ENCODE measurements around the gene SPAG6. TPM values are rescaled to one million over a fixed set of nuclear protein-coding genes. Genes with fewer than 3 reads are reported as not detected.
A peak's percentile ranks its signal among the peaks of the same experiment; 100 is the strongest.

Gene SPAG6
- polyA plus RNA-seq, 3 donors = 0.06 TPM; not detected in 2

DNA sequence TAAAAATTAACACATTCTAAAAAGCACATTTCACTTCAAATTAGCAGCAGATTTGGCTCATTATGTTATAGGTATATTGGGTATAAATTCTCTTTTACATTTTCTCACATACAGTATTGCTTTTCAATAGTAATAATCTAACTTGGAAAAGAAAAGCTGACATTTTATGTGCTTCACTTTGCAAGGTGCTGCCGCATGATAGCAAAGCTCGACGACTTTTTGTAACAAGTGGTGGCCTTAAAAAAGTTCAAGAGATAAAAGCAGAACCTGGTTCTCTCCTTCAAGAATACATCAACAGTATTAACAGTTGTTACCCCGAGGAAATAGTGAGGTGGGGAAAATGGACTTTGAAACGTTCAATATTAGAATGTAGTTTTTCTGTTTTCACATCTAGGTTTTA is 65.5 kb downstream of the SPAG6 start:
- no peak overlapping the region for H3K27ac ChIP-seq (ENCODE audit: low read depth, low read length)
- WGBS, 3 donors = 75 to 89% (median 85%) methylated on average over 5 of the region's 5 CpGs

GRCh38 chr10:22414146-22414545 is 68.8 kb downstream of the SPAG6 start:
- H3K27ac ChIP-seq (ENCODE audit: low read depth, low read length) = no peak overlapping the region
- WGBS, 3 donors = 89 to 97% (median 92%) methylated on average over 3 of the region's 3 CpGs

DNA sequence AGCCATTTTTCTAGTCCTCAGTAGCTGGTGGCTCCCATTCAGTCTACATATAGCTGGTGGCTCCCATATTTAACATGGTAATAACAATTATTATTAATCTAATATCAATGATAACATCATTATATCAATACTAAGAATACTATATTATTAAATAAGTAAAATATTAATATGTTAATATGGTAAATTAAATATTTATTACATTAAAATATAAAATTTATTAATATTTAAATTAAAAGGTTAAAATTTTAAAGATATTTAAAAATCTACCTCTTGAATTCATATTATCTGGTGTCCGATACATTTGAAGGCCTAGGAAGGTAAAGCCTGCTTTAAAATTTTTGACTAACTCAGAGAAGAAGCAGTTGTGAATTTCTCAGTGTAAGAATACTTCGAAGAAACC is 69.8 kb downstream of the SPAG6 start:
- WGBS, 3 donors = 94 to 97% (median 95%) methylated on average over 2 of the region's 2 CpGs

DNA sequence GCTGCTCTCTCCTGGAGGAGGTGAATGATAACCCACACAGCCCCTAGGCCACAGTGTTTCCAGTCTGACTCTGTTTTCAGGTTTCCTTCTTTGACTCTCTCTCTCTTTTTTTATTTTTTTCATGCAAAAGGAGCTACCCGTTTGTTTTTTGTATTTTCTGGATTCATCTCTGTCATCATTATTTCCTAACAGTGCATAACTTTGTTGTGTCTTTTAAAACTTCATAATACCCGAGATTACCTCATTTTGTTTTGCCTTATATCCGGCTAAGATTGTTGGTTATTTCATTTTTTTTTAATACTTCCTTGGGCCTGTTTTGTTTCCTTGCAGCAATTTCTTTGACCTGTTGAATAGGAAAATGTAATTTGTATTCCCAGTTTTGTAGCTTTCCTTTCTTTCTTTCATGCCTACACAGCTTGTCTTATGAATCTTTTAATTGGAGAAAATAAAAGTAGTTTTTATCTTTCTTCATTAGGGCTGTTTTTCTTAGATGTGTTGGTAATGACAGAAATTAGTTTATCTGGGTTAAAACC is 72.5 kb downstream of the SPAG6 start:
- WGBS, 3 donors = 63 to 83% (median 71%) methylated on average over 3 of the region's 3 CpGs
- no peak overlapping the region for H3K27ac ChIP-seq (ENCODE audit: low read depth, low read length)

More for the DNA sequence above, 69.8 kb downstream of the SPAG6 start:
- no peak overlapping the region for H3K27ac ChIP-seq (ENCODE audit: low read depth, low read length)

DNA sequence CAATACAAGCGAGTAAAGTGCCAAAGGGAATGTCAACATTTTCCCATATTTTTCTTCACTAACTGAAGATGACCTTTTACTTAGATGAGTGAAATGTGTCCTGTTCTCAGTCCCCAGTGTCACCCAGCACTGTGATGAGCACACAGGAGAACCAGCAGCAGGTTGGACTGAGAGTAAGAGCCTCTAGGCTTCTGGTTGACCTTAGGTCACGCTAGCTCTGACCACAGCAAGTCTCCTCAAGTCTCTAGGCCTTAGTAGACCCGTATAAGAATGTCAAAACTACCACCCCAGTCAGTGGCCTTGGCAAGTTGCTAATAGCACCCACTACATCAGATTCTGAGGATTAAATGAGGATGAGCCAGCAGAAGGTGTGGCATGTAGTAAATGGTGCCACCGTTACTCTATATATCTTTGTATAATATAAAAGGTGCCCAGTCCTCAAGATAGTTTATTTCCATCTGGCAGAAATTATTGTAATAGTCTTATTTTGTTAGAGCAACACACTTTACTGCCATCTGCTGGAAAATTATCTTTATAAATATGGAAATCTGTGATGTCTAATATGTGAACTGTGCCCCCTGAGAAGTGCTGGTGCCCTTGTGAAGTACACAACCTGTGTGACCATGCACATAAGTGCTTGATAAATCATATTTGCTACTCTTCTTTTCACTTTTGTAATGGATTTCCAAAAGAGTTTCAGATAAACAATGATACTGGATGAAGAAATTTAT is 75.7 kb downstream of the SPAG6 start:
- H3K27ac ChIP-seq (ENCODE audit: low read depth, low read length) = no peak overlapping the region
- WGBS, 3 donors = 80 to 90% (median 86%) methylated on average over 4 of the region's 4 CpGs

GRCh38 chr10:22426653-22427052 is 81.4 kb downstream of the SPAG6 start:
- WGBS, 3 donors = 88 to 92% (median 89%) methylated on average over 5 of the region's 5 CpGs
- H3K27ac ChIP-seq (ENCODE audit: low read depth, low read length) = no peak overlapping the region

GRCh38 chr10:22427101-22427500 is 81.8 kb downstream of the SPAG6 start:
- H3K27ac ChIP-seq (ENCODE audit: low read depth, low read length) = no peak overlapping the region
- 65 to 72% (median 69%) methylated on average over 3 of the region's 3 CpGs for WGBS, 3 donors

GRCh38 chr10:22427890-22428571 is 82.7 kb downstream of the SPAG6 start:
- WGBS, 3 donors = 19 to 44% (median 31%) methylated on average over 6 of the region's 6 CpGs
- no peak overlapping the region for H3K27ac ChIP-seq (ENCODE audit: low read depth, low read length)

- 54 to 85% (median 79%) methylated on average over 3 of the region's 3 CpGs for WGBS, 3 donors
- no peak overlapping the region for H3K27ac ChIP-seq (ENCODE audit: low read depth, low read length)
Measured at GRCh38 chr10:22429146-22429545, 83.8 kb downstream of the SPAG6 start.

- 72 to 75% (median 73%) methylated on average over 8 of the region's 8 CpGs for WGBS, 3 donors
- H3K27ac ChIP-seq (ENCODE audit: low read depth, low read length) = no peak overlapping the region
Measured at GRCh38 chr10:22429981-22430421, 84.7 kb downstream of the SPAG6 start.

GRCh38 chr10:22433875-22434274 is 88.6 kb downstream of the SPAG6 start:
- no peak overlapping the region for H3K27ac ChIP-seq (ENCODE audit: low read depth, low read length)

DNA sequence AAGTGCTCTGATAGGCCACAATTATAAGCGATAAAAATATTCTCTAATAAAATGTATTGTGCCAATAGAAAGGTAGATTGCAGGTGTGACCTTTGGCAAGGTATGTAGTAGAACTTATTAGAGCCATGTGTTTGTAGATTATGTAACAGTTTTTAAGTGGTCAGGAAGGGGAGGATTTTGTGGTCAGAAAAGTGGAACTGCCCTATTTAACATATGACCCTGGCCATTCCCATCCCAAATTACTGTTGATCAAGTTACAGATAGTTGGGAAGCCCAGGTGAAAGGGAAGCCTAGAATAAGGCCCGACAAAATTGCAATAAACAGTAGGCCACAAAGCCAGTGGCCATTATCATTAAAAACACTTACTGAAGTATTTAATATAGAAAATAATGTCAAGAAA is 89.2 kb downstream of the SPAG6 start:
- 81 to 93% (median 85%) methylated on average over 2 of the region's 2 CpGs for WGBS, 3 donors
- H3K27ac ChIP-seq (ENCODE audit: low read depth, low read length) = no peak overlapping the region

More at GRCh38 chr10:22433875-22434274, 88.6 kb downstream of the SPAG6 start:
- WGBS, 3 donors = 29 to 46% (median 38%) methylated on average over 2 of the region's 2 CpGs

DNA sequence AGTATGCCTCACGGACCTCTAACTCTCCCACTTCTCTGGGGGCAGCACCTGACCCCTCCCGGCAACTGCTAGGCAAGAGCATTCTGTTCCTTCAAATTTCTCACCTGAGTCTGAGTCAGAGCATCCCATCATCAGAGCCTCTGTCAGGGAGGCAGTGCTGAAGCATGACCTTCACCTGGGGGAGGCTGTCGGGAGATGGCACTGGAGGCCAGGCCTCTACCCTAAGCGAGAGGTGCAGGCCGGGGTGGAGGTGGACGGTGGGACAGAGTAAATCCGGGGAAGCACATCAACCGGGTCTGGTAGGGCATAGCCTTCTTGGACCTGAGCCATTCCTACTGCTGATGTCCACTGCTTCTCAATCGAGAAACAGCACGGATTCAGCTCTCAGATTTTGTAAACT is 90.4 kb downstream of the SPAG6 start:
- no peak overlapping the region for H3K27ac ChIP-seq (ENCODE audit: low read depth, low read length)
- 96 to 99% (median 97%) methylated on average over 10 of the region's 10 CpGs for WGBS, 3 donors

DNA sequence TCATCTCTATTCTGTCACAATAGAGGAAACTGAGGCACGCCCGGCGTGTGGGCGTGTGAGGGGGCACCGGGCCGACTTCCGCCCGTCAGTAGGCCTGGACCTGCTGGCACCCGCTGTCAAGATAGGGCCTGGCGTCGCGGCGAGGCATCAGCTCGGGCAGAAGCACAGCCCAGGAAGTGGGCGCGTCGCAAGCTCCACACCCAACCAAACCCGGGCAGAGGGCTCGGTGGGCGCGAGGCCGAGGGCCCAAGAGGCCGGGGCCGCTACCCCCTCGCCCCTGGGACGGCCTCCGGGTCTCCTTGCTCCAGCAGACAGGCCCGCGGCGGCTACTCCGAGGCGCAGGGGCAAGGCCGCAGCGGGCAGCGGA is 91.2 kb downstream of the SPAG6 start:
- peak overlapping the region; percentile 53 for H3K27ac ChIP-seq (ENCODE audit: low read depth, low read length)
- WGBS, 3 donors = 6 to 15% (median 13%) methylated on average over 34 to 35 of the region's 35 CpGs

- WGBS, 3 donors = 0% methylated on average over 80 to 85 of the region's 85 CpGs
- peak overlapping the region; percentile 53 for H3K27ac ChIP-seq (ENCODE audit: low read depth, low read length)
Measured at GRCh38 chr10:22436893-22437619, 91.8 kb downstream of the SPAG6 start.

- peak overlapping the region; percentile 85 for H3K27ac ChIP-seq (ENCODE audit: low read depth, low read length)
- WGBS, 3 donors = 4 to 7% (median 5%) methylated on average over 27 of the region's 27 CpGs
Measured at GRCh38 chr10:22437620-22438588, 92.6 kb downstream of the SPAG6 start.

GRCh38 chr10:22438711-22439110 is 93.4 kb downstream of the SPAG6 start:
- no peak overlapping the region for H3K27ac ChIP-seq (ENCODE audit: low read depth, low read length)
- WGBS, 3 donors = 72 to 83% (median 75%) methylated on average over 4 of the region's 4 CpGs

GRCh38 chr10:22442063-22442462 is 96.8 kb downstream of the SPAG6 start:
- H3K27ac ChIP-seq (ENCODE audit: low read depth, low read length) = no peak overlapping the region
